ENCODE data around the gene GALP.
"Not testable (repeated sequence)": the region's sequence is repeated elsewhere in the genome, so short reads cannot be mapped to it uniquely, and the experiment has no call there.

Gene GALP

GRCh38 chr19:56175861-56176307 lies at the start of gene GALP:
Gene GALP (plus strand): TSS chr19:56176008. CDS start chr19:56177109, 1,101 bp downstream.
- not testable (repeated sequence) for DNase-seq (ENCODE audit: low read depth in 2 of 3, low spot score in 2 of 3)

- DNase-seq (ENCODE audit: low read depth in 2 of 3, low spot score in 2 of 3), result no peak
Measured at GRCh38 chr19:56126983-56127780, 48.6 kb upstream of the GALP start.

- DNase-seq (ENCODE audit: low read depth in 2 of 3, low spot score in 2 of 3), result no peak
Measured at GRCh38 chr19:56130006-56130405, 45.8 kb upstream of the GALP start.

GRCh38 chr19:56131651-56132050 lies 44.2 kb upstream of the GALP start:
- DNase-seq (ENCODE audit: low read depth in 2 of 3, low spot score in 2 of 3), result no peak

GRCh38 chr19:56132316-56132822 lies 43.4 kb upstream of the GALP start:
- DNase-seq (ENCODE audit: low read depth in 2 of 3, low spot score in 2 of 3), result no peak

GRCh38 chr19:56133858-56134653 lies 41.8 kb upstream of the GALP start:
- DNase-seq (ENCODE audit: low read depth in 2 of 3, low spot score in 2 of 3), result no peak

GRCh38 chr19:56134654-56134921 lies 41.2 kb upstream of the GALP start:
- DNase-seq (ENCODE audit: low read depth in 2 of 3, low spot score in 2 of 3), result no peak

- no peak for DNase-seq (ENCODE audit: low read depth in 2 of 3, low spot score in 2 of 3)
Measured at GRCh38 chr19:56136362-56136761, 39.4 kb upstream of the GALP start.

GRCh38 chr19:56137405-56137804 lies 38.4 kb upstream of the GALP start:
- DNase-seq (ENCODE audit: low read depth in 2 of 3, low spot score in 2 of 3), result no peak

GRCh38 chr19:56138069-56138468 lies 37.7 kb upstream of the GALP start:
- DNase-seq (ENCODE audit: low read depth in 2 of 3, low spot score in 2 of 3), result no peak

- DNase-seq (ENCODE audit: low read depth in 2 of 3, low spot score in 2 of 3), result no peak
Measured at GRCh38 chr19:56139847-56140582, 35.8 kb upstream of the GALP start.

- DNase-seq (ENCODE audit: low read depth in 2 of 3, low spot score in 2 of 3), result peak; percentile 93 to 94 (median 94)
Measured at GRCh38 chr19:56140583-56141416, 35.0 kb upstream of the GALP start, which contains the start of gene ZNF444. Gene ZNF444 (plus strand): TSS chr19:56141287. CDS start chr19:56146912, 5,625 bp downstream.

GRCh38 chr19:56141417-56141993 lies 34.3 kb upstream of the GALP start:
- DNase-seq (ENCODE audit: low read depth in 2 of 3, low spot score in 2 of 3), result no peak

GRCh38 chr19:56142087-56142787 lies 33.6 kb upstream of the GALP start:
- no peak for DNase-seq (ENCODE audit: low read depth in 2 of 3, low spot score in 2 of 3)

- DNase-seq (ENCODE audit: low read depth in 2 of 3, low spot score in 2 of 3), result no peak
Measured at GRCh38 chr19:56142897-56143434, 32.8 kb upstream of the GALP start.

- no peak for DNase-seq (ENCODE audit: low read depth in 2 of 3, low spot score in 2 of 3)
Measured at GRCh38 chr19:56144376-56144775, 31.4 kb upstream of the GALP start.

- DNase-seq (ENCODE audit: low read depth in 2 of 3, low spot score in 2 of 3), result no peak
Measured at GRCh38 chr19:56144831-56145230, 31.0 kb upstream of the GALP start.

- DNase-seq (ENCODE audit: low read depth in 2 of 3, low spot score in 2 of 3), result no peak
Measured at GRCh38 chr19:56145698-56146097, 30.1 kb upstream of the GALP start.

- no peak for DNase-seq (ENCODE audit: low read depth in 2 of 3, low spot score in 2 of 3)
Measured at GRCh38 chr19:56146904-56147303, 28.9 kb upstream of the GALP start.
